Cardiac muscle cell (in vitro differentiated cells and primary cell): ENCODE data around the gene PFDN1. TPM values are rescaled to one million over a fixed set of nuclear protein-coding genes. Genes with fewer than 3 reads are reported as not detected.

ENCODE experiments used
- DNase-seq, 2 donors: peaks; one replicate each; pipeline versions ENCODE4 v3.0.0 to v3.0.0-alpha.2; 2010 to 2017; ENCODE audit warnings: low read depth in 1 of 2, low spot score in 1 of 2
- H3K27ac ChIP-seq: fragments of 200-600 bp; sonication (generic); 2 replicates; pipeline ENCODE4 v1.5.1; 2016
- H3K27me3 ChIP-seq: fragments of 200-600 bp; sonication (generic); 2 replicates; pipeline ENCODE4 v1.6.0; 2016; ENCODE audit warnings: control low read depth
- H3K36me3 ChIP-seq: fragments of 200-600 bp; sonication (generic); 2 replicates; pipeline ENCODE4 v1.5.1; 2016; ENCODE audit warnings: control low read depth
- H3K4me1 ChIP-seq: fragments of 200-600 bp; sonication (generic); 2 replicates; pipeline ENCODE4 v1.8.1; 2017; ENCODE audit warnings: low read depth, mild to moderate bottlenecking, mixed run types
- H3K4me3 ChIP-seq: fragments of 200-600 bp; sonication (generic); 2 replicates; pipeline ENCODE4 v1.5.1; 2016; ENCODE audit warnings: mild to moderate bottlenecking
- H3K9me3 ChIP-seq: fragments of 200-600 bp; sonication (generic); 2 replicates; pipeline ENCODE4 v1.5.1; 2017; ENCODE audit warnings: low read depth, mild to moderate bottlenecking, control low read depth
- CTCF ChIP-seq: IDR thresholded peaks from 2 replicates; pipeline ENCODE4 v1.5.1; 2012; ENCODE audit warnings: low read depth, mild to moderate bottlenecking, low read length
- polyA plus RNA-seq: library from polyadenylated mRNA; unstranded; fragments of >200 nt; fragmentation: Nextera tagmentation; extraction: Ambion mirVana; gene quantifications from 2 replicates; pipeline ENCODE4 v1.2.1, GENCODE V29; 2016
- total RNA-seq: library from RNA; depleted of rRNA; stranded (reverse); fragments of >200 nt; gene quantifications from 2 replicates; pipeline ENCODE4 v1.2.3, GENCODE V29; 2016

Gene PFDN1
- total and polyA plus RNA-seq, 2 experiments from 2014 or later: 129 to 139 TPM

GRCh38 chr5:140259500-140259899, 43.4 kb downstream of the PFDN1 start:
- Histone ChIP-seq H3K36me3 (no peaks in the 10 kb centered on the region), H3K27ac (no peak overlapping the region), H3K4me1 (peaks cover 17% of the 10 kb centered on the region), H3K27me3 (no peaks in the 10 kb centered on the region), H3K9me3 (no peaks in the 10 kb centered on the region), H3K4me3 (no peak overlapping the region)
- DNase-seq: no peak
- no peak for TF ChIP-seq CTCF

- Histone ChIP-seq H3K27me3 (no peaks in the 10 kb centered on the region), H3K4me3 (no peak overlapping the region), H3K4me1 (peaks cover 17% of the 10 kb centered on the region), H3K27ac (no peak overlapping the region), H3K36me3 (no peaks in the 10 kb centered on the region), H3K9me3 (no peaks in the 10 kb centered on the region)
- TF ChIP-seq CTCF: no peak
- DNase-seq: no peak
Observed at GRCh38 chr5:140258873-140259272, 44.0 kb downstream of the PFDN1 start.

- Histone ChIP-seq H3K4me1 (peaks cover 17% of the 10 kb centered on the region), H3K27me3 (no peaks in the 10 kb centered on the region), H3K36me3 (no peaks in the 10 kb centered on the region), H3K9me3 (no peaks in the 10 kb centered on the region), H3K4me3 (no peak overlapping the region), H3K27ac (no peak overlapping the region)
- no peak for TF ChIP-seq CTCF
- DNase-seq: no peak
Observed at GRCh38 chr5:140258016-140258415, 44.9 kb downstream of the PFDN1 start.

- no peaks in the 10 kb centered on the region for H3K36me3 ChIP-seq
- H3K27me3 ChIP-seq: no peaks in the 10 kb centered on the region
- H3K9me3 ChIP-seq: no peaks in the 10 kb centered on the region
- peaks cover 12% of the 10 kb centered on the region for H3K4me1 ChIP-seq
- no peak for DNase-seq
- no peak for TF ChIP-seq CTCF
- H3K27ac ChIP-seq: no peak overlapping the region
- no peak overlapping the region for H3K4me3 ChIP-seq
Observed at GRCh38 chr5:140256726-140257125, 46.2 kb downstream of the PFDN1 start.

- peaks cover 1% of the 10 kb centered on the region for H3K4me1 ChIP-seq
- no peaks in the 10 kb centered on the region for H3K36me3 ChIP-seq
- no peak overlapping the region for H3K27ac ChIP-seq
- no peak for DNase-seq
- H3K9me3 ChIP-seq: no peaks in the 10 kb centered on the region
- H3K4me3 ChIP-seq: no peak overlapping the region
- no peak for TF ChIP-seq CTCF
- no peaks in the 10 kb centered on the region for H3K27me3 ChIP-seq
Observed at GRCh38 chr5:140255460-140256157, 47.3 kb downstream of the PFDN1 start.

- H3K36me3 ChIP-seq: peaks cover 3% of the 10 kb centered on the region
- no peaks in the 10 kb centered on the region for H3K4me1 ChIP-seq
- no peak for DNase-seq
- no peaks in the 10 kb centered on the region for H3K27me3 ChIP-seq
- no peak overlapping the region for H3K27ac ChIP-seq
- H3K9me3 ChIP-seq: no peaks in the 10 kb centered on the region
- no peak for TF ChIP-seq CTCF
- no peak overlapping the region for H3K4me3 ChIP-seq
Observed at GRCh38 chr5:140253985-140254384, 48.9 kb downstream of the PFDN1 start.
